GF-D8 (cell line): ENCODE measurements around the gene NCAPD3.
"Not testable (repeated sequence)": the region's sequence is repeated elsewhere in the genome, so short reads cannot be mapped to it uniquely, and the experiment has no call there.

ENCODE experiments used
- DNase-seq: peaks from one replicate; lab custom pipeline; 2025; lab: John Stamatoyannopoulos, UW

NCAPD3 gene

GRCh38 chr11:134224710-134225664 is 1.2 kb upstream of the NCAPD3 start:
- peak; percentile 80 for DNase-seq

- DNase-seq = peak; percentile 33
These were observed 646 bp downstream of the NCAPD3 start for GRCh38 chr11:134223121-134223520.

GRCh38 chr11:134216816-134217215 is 7.0 kb downstream of the NCAPD3 start:
- no peak for DNase-seq

- no peak for DNase-seq
These were observed 7.9 kb downstream of the NCAPD3 start for GRCh38 chr11:134215836-134216235.

- DNase-seq = no peak
These were observed 16.1 kb downstream of the NCAPD3 start for GRCh38 chr11:134207538-134208239.

GRCh38 chr11:134206185-134206584 is 17.6 kb downstream of the NCAPD3 start:
- no peak for DNase-seq

GRCh38 chr11:134205729-134206128 is 18.0 kb downstream of the NCAPD3 start:
- DNase-seq = no peak

GRCh38 chr11:134202661-134203060 is 21.1 kb downstream of the NCAPD3 start:
- DNase-seq = no peak

- no peak for DNase-seq
These were observed 23.1 kb downstream of the NCAPD3 start for GRCh38 chr11:134200688-134201087.

- no peak for DNase-seq
These were observed 24.2 kb downstream of the NCAPD3 start for GRCh38 chr11:134199531-134199930.

- no peak for DNase-seq
These were observed 27.0 kb downstream of the NCAPD3 start for GRCh38 chr11:134196756-134197155.

GRCh38 chr11:134188092-134188491 is 35.7 kb downstream of the NCAPD3 start:
- not testable (repeated sequence) for DNase-seq

- no peak for DNase-seq
These were observed 42.1 kb downstream of the NCAPD3 start for GRCh38 chr11:134181707-134182106.

- no peak for DNase-seq
These were observed 45.6 kb downstream of the NCAPD3 start for GRCh38 chr11:134178032-134178674.

- no peak for DNase-seq
These were observed 47.5 kb downstream of the NCAPD3 start for GRCh38 chr11:134176284-134176683.

- DNase-seq = no peak
These were observed 50.5 kb downstream of the NCAPD3 start for GRCh38 chr11:134173296-134173695.

- no peak for DNase-seq
These were observed 51.8 kb downstream of the NCAPD3 start for GRCh38 chr11:134171951-134172350.

GRCh38 chr11:134170919-134171281 is 52.9 kb downstream of the NCAPD3 start:
- DNase-seq = no peak

- DNase-seq = no peak
These were observed 53.4 kb downstream of the NCAPD3 start for GRCh38 chr11:134170177-134170918.

GRCh38 chr11:134164490-134165370 is 59.0 kb downstream of the NCAPD3 start:
- no peak for DNase-seq

- DNase-seq = no peak
These were observed 64.1 kb downstream of the NCAPD3 start for GRCh38 chr11:134159652-134160051.
